ENCODE data around the gene RASA4B.
A peak's percentile ranks its signal among the peaks of the same experiment; 100 is the strongest.
"Not testable (repeated sequence)": the region's sequence is repeated elsewhere in the genome, so short reads cannot be mapped to it uniquely, and the experiment has no call there.

Gene RASA4B

GRCh38 chr7:102517550-102518147, at the start of gene RASA4B:
Gene RASA4B (minus strand): TSS chr7:102517777. CDS start chr7:102517710, 67 bp downstream.
- peak; percentile 24 for DNase-seq

DNA sequence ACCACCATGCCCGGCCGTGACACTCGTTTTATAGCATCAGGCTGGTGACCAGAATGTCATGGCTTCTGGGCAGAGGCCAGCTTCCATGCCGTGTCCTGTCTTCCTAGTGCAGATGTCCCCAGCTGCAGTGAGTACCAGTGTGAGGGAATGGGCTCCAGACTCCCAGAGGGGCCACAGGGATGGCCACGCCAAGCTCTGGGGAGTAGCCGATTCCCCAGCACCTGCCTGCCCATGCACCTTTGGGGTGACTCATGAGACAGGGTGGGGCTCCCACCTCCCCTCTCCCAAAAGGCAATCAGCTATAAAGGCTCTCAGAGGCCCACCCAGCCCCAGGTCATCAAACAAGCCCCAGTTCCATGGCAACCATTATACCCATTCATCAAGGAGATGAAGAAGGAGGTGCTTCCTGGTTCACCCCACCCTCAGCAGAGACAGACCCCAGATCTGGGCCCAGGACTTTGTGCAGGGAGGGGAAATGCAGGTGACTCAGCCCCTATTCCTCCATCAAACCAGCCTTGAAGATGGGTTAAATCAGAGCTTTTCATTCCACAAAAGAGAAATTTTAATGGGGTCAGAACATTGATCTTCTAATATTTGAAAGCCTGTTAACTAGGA, 33.3 kb upstream of the RASA4B start, which contains the start of gene SPDYE2:
TSS of gene SPDYE2 (plus strand) at position 419 of the 615 bp plus-strand sequence. CDS start 2,030 bp downstream, outside the sequence.
- DNase-seq: not testable (repeated sequence)

DNA sequence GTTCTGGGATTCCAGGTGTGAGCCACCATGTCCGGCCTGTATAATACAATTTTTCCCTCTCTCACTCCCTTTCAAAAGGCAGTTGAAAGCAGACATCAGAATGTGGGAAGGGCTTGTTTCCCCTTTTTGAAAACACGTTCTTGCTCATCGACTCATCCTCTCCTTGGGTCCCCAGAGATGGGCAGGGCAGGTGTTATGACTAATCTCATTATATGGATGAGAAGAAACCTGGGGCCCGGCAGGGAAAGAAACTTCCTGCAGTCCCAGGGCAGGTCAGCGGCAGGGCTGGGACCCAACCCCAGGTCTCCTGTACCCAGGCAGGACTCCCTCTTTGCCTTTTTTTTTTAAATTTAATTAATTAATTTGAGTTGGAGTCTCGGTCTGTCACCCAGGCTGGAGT, 28.8 kb upstream of the RASA4B start:
- DNase-seq: not testable (repeated sequence)

- DNase-seq: not testable (repeated sequence)
Measured at GRCh38 chr7:102545288-102545687, 27.7 kb upstream of the RASA4B start.

DNA sequence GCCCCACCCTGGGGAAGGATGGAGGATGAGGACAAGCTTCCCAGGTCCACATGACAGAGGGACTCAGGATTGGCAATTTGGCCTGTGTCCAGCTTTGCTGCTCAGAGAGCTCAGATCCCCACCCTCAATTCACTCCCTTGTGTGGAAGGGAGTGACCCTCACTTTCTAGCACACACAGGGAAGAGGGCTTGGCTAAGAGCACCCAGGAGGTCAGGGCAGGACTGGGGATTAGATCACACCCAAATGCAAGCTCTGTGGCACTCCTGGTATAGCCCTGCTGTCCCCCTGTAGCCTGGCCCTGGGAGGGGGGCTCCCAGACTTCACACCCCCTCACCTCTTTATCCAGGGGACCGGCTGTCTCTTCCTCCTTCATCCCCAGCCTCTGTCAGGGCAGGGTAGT, 26.8 kb upstream of the RASA4B start:
- not testable (repeated sequence) for DNase-seq

DNA sequence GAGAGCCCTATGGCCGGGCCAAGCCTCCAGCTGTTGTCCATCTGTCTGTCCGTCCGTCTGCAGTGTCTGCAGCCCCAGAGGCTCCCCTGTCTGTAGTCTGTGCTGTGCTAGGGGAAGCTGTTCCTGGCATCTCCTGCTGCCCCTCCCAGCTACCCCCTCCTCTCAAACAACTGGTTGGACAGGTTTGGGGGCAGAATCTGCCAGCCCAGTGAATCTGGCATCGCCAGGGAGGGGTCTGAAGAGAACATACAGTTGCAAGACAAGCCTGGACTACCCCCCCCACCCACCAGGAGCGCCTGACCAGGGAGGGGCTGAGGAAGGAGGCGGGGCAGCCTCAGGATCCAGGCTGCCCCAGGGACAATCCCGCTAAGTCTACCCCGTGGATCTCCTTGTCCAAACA, 26.0 kb upstream of the RASA4B start, which contains the start of gene UPK3BL2:
TSS of gene UPK3BL2 (minus strand) at position 101 of the 400 bp plus-strand sequence. CDS start at position 41, 60 bp downstream.
- not testable (repeated sequence) for DNase-seq

GRCh38 chr7:102542771-102543170, 25.2 kb upstream of the RASA4B start:
- not testable (repeated sequence) for DNase-seq

- not testable (repeated sequence) for DNase-seq
Measured at GRCh38 chr7:102542083-102542482, 24.5 kb upstream of the RASA4B start.

GRCh38 chr7:102540604-102541003, 23.0 kb upstream of the RASA4B start:
- DNase-seq: not testable (repeated sequence)

GRCh38 chr7:102535062-102535615, 17.6 kb upstream of the RASA4B start:
- not testable (repeated sequence) for DNase-seq

DNA sequence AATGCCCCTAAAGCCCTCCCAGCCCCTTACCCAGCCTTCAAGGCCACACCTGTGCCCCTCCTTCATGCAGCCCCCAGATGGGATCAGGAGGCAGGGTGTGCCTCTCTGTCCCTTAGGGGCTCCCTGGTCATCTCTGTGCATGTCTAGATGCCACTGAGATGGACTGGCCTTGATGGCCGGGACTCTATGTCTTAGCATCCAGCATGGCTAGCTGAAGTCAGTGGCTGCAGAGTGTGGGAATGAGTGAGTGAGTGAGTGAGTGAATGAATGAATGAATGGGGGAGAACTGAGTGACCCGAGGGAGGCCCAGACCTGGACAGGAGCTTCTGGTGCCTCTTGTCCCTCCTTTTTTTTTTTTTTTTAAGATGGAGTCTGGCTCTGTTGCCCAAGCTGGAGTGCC, 14.6 kb upstream of the RASA4B start:
- not testable (repeated sequence) for DNase-seq

DNA sequence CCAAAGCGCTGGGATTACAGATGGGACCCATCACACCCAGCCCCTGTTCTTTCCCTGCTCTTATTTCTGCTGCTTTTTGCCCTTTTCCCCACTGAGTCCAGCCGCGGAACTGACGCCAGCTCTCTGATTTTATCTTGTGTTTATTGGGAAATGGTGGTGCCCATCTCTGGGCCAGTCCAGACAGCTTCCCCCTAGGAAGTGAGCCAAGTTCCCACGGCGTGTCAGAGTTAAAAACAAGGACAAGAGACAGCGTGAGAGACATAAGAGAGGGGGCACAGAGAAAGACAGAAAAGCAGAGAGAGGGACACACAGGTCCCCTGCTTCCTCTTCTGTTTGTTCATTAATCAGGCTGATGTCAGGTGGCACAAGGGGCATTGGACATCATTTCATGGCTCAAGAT, 14.0 kb upstream of the RASA4B start:
- not testable (repeated sequence) for DNase-seq

GRCh38 chr7:102527822-102528793, 10.5 kb upstream of the RASA4B start:
- DNase-seq: not testable (repeated sequence)

- not testable (repeated sequence) for DNase-seq
Measured at GRCh38 chr7:102527182-102527581, 9.6 kb upstream of the RASA4B start.

DNA sequence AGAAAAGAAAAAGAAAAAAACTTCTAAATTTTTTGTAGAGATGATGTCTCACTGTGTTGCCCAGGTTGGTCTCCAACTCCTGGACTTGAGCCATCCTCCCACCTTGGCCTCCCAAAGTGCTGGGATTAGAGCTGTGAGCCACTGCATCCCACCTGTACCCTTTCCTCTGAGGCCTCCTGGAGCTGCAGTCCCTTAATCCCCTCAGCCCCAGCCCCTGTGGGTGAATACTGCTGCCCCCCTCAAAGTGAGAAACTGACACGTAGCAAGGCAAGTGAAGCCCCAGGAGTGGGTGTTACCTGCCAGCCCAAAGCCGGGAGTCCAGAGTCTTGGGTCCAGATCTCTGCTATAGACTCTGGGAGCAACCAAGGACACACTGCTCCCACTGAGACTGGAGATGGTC, 7.2 kb upstream of the RASA4B start:
- not testable (repeated sequence) for DNase-seq

- DNase-seq: not testable (repeated sequence)
Measured at GRCh38 chr7:102520797-102521196, 3.2 kb upstream of the RASA4B start.

DNA sequence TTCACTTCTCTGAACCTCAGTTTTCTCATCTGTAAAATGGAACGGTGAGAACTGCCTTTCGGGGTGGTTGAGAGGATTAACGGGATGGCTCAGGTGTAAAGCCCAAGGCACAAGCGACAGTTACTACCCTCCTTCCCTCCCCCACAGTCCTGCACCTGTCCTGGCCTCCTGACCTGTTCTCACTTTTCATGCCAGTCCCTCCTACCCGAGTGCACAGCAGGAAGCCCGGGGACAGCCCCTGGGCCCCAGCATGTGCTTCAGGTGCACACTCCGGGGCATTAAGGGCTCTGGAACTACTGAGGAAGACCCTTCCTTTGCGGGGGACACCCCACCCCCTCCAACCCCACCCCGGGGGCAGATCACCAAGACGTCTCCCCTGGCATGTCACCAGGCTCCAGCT, 626 bp downstream of the RASA4B start:
- not testable (repeated sequence) for DNase-seq

- not testable (repeated sequence) for DNase-seq
Measured at GRCh38 chr7:102515889-102516288, 1.7 kb downstream of the RASA4B start.

DNA sequence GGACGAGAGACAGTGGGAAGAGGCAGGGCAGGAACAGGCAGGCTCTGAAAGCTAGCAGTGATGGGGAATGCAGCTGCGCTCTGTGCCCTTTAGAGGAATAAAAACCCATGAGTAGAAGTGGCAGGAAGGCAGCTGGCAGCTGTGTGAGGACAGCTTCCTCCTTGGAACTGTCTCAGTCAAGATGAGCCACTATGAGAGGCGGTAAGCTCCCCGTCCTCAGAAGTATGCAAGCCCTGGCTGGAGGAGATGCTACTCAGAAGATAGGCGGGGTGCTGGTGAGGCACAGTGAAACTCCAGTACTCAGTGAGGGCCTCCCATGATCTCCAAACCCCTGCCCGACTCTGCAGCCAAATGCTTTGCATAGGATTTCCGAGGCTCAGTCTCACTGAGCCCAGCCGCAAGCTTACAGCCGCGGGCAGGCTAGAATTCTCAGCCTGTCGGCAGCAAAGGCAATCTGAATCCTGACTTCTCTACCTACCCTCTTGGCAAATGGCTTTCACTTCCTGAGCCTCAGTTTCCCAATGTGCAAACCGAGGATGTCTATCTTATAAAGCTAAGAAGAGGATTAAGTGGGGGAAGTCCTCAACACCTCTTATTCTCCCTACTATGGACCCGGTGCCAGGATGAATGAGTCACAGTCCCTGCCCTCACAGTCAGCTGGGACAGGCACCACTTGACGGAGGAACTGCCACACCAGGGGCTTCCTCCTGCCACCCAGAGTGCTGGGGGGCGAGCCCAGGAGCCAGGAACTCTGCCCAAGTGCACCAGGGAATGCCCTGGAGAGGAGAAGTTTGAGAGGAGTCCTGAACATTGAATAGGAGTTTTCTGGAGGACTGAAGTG, 2.5 kb downstream of the RASA4B start:
- not testable (repeated sequence) for DNase-seq

DNA sequence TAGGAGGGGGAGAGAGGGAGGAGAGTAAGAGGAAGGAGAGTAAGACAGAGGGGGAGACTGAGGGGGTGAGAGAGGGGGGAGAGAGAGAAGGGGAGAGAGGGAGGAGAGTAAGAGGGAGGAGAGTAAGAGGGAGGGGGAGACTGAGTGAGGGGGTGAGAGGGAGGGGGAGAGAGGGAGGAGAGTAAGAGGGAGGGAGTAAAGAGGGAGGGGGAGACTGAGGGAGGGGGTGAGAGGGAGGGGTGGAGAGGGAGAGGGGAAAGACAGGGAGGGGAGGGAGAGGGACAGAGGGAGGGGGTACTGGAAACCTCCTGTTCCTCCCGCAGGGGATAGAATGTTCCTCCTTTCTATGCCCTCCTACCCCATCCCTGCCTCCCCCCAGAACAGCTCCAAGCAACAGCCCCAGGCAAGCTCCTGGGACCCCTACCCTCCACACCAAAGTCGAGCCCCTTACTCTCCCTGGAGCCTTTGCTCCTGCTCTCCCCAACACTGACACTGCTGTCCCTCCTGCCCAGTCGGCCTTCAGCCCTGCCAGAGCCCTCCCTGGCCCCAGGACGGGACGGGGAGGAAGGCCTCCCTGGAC, 4.8 kb downstream of the RASA4B start:
- DNase-seq: peak; percentile 61

DNA sequence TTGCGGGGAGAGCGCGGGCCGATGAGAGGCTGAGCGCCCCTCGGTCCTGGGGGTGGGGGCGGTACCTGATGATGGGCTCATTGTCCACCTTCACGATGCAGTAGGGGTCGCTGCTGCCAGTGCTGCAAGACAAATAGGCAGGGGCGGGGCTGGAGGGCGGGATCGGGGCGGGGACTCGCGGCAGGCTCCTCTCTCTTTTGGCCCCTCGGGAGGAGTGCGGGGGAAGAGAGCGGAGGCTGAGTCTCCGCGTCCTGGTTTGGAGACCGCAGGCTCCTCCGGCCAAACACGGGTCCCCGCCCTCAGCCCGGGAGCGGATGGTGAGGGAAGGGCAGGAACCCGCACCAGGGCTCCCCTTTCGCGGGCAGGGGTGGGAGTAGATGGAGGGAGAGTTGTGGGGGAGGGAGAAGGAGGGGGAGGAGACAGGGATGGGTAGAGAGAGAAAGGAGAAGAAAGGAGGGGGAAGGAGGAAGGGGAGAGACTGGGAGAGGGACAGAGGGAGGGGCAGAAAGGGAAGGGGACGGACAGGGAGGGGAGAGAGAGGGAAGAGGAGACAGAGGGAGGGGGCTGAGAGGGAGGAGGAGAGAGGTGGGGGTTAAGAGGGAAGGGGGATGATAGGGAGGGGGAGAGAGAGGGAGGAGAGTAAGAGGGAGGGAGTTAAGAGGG, 5.6 kb downstream of the RASA4B start:
- DNase-seq: not testable (repeated sequence)

All from islet precursor cell (in vitro differentiated cells).